Activated CD8-positive, alpha-beta memory T cell treated with anti-CD3 and anti-CD28 coated beads, Interleukin-2, amount 10 ng/mL, durations not matched to agents 7 days and 5 days (primary cell): ENCODE data around the gene TMEM59. TPM values are rescaled to one million over a fixed set of nuclear protein-coding genes. Genes with fewer than 3 reads are reported as not detected.
"Not testable (repeated sequence)": the region's sequence is repeated elsewhere in the genome, so short reads cannot be mapped to it uniquely, and the experiment has no call there.

Experiments used
- ATAC-seq: fragments of 150-1000 bp; cut with Tn5 transposase; one replicate; pipeline ENCODE4 v1.10.0; 2021; ENCODE audit warnings: moderate library complexity
- CTCF ChIA-PET: fragments of 350-600 bp; sonication (Branson Sonifier 250); formaldehyde crosslinking; loops from one replicate; lab custom pipeline; 2021; ENCODE audit warnings: antibody characterized with exemption; lab: Charles Lee
- DNase-seq: peaks from one replicate; pipeline ENCODE4 v3.0.0-alpha.2; 2020
- H3K27ac Mint-ChIP-seq: one replicate; pipeline ENCODE4 v1.8.0; 2021; ENCODE audit warnings: mild to moderate bottlenecking, mixed read lengths
- H3K27me3 Mint-ChIP-seq: one replicate; pipeline ENCODE4 v1.8.0; 2021; ENCODE audit warnings: mixed read lengths
- H3K36me3 Mint-ChIP-seq: one replicate; pipeline ENCODE4 v1.8.0; 2021; ENCODE audit warnings: mild to moderate bottlenecking, mixed read lengths
- H3K4me1 Mint-ChIP-seq: one replicate; pipeline ENCODE4 v1.8.0; 2021; ENCODE audit warnings: mixed read lengths
- H3K4me3 Mint-ChIP-seq: one replicate; pipeline ENCODE4 v1.8.0; 2021; ENCODE audit warnings: mild to moderate bottlenecking, moderate library complexity, mixed read lengths
- H3K9me3 Mint-ChIP-seq: one replicate; pipeline ENCODE4 v1.8.0; 2022; ENCODE audit warnings: low read depth, mixed read lengths
- total RNA-seq, 2 experiments: library from RNA; stranded (reverse); gene quantifications; one replicate each; pipeline ENCODE4 v1.2.3, GENCODE V29; 2021

TMEM59 gene
- total RNA-seq, 2 experiments from 2014 or later = 165 to 171 TPM

- CTCF ChIA-PET = no interaction called here
Observed at GRCh38 chr1:54047384-54048305, 5.4 kb downstream of the TMEM59 start.

GRCh38 chr1:54046671-54047383 is 6.2 kb downstream of the TMEM59 start:
- H3K27me3 Mint-ChIP-seq = no peaks in the 10 kb centered on the region
- H3K4me3 Mint-ChIP-seq = no peak overlapping the region
- peaks cover 28% of the 10 kb centered on the region for H3K36me3 Mint-ChIP-seq
- peaks cover 18% of the 10 kb centered on the region for H3K4me1 Mint-ChIP-seq
- no peak for ATAC-seq
- DNase-seq = no peak
- H3K27ac Mint-ChIP-seq = no peak overlapping the region
- H3K9me3 Mint-ChIP-seq = no peaks in the 10 kb centered on the region
- CTCF ChIA-PET = no interaction called here

More at GRCh38 chr1:54047384-54048305, 5.4 kb downstream of the TMEM59 start:
- no peak overlapping the region for H3K27ac Mint-ChIP-seq
- H3K27me3 Mint-ChIP-seq = no peaks in the 10 kb centered on the region
- ATAC-seq (no peak), DNase-seq (no peak)
- H3K9me3 Mint-ChIP-seq = no peaks in the 10 kb centered on the region
- no peak overlapping the region for H3K4me3 Mint-ChIP-seq
- H3K4me1 Mint-ChIP-seq = peaks cover 18% of the 10 kb centered on the region
- H3K36me3 Mint-ChIP-seq = peaks cover 20% of the 10 kb centered on the region

DNA sequence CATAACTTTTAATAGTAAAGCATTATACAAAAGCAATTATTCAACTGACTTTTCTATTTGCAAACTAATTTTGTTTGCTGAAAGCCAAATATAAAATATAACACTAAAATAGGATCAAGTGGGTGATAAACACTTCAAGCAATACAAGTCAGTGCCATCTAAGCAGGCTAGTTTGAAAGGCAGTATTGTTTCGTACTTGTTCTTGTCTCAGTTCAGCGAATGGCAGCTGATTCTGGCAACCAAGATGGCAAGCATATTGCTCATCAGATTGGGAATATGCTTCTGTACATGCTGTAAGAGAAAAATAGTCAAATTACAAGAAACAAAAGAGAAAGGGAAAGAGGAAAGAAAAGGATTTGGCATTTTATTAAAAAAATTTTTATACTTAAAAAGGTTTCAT is 7.5 kb downstream of the TMEM59 start:
- peaks cover 34% of the 10 kb centered on the region for H3K36me3 Mint-ChIP-seq
- no peaks in the 10 kb centered on the region for H3K9me3 Mint-ChIP-seq
- no peak for DNase-seq
- H3K4me3 Mint-ChIP-seq = no peak overlapping the region
- H3K27me3 Mint-ChIP-seq = no peaks in the 10 kb centered on the region
- CTCF ChIA-PET = no interaction called here
- no peak for ATAC-seq
- no peak overlapping the region for H3K27ac Mint-ChIP-seq
- H3K4me1 Mint-ChIP-seq = peaks cover 14% of the 10 kb centered on the region

- DNase-seq (no peak), ATAC-seq (no peak)
- H3K4me1 Mint-ChIP-seq = peaks cover 5% of the 10 kb centered on the region
- no peaks in the 10 kb centered on the region for H3K27me3 Mint-ChIP-seq
- H3K36me3 Mint-ChIP-seq = peaks cover 46% of the 10 kb centered on the region
- no peaks in the 10 kb centered on the region for H3K9me3 Mint-ChIP-seq
- CTCF ChIA-PET = no interaction called here
- H3K4me3 Mint-ChIP-seq = no peak overlapping the region
- H3K27ac Mint-ChIP-seq = no peak overlapping the region
Observed at GRCh38 chr1:54041806-54042205, 11.2 kb downstream of the TMEM59 start.

- no peaks in the 10 kb centered on the region for H3K4me1 Mint-ChIP-seq
- CTCF ChIA-PET = no interaction called here
- peaks cover 47% of the 10 kb centered on the region for H3K36me3 Mint-ChIP-seq
Observed at GRCh38 chr1:54037476-54037875, 15.5 kb downstream of the TMEM59 start.

DNA sequence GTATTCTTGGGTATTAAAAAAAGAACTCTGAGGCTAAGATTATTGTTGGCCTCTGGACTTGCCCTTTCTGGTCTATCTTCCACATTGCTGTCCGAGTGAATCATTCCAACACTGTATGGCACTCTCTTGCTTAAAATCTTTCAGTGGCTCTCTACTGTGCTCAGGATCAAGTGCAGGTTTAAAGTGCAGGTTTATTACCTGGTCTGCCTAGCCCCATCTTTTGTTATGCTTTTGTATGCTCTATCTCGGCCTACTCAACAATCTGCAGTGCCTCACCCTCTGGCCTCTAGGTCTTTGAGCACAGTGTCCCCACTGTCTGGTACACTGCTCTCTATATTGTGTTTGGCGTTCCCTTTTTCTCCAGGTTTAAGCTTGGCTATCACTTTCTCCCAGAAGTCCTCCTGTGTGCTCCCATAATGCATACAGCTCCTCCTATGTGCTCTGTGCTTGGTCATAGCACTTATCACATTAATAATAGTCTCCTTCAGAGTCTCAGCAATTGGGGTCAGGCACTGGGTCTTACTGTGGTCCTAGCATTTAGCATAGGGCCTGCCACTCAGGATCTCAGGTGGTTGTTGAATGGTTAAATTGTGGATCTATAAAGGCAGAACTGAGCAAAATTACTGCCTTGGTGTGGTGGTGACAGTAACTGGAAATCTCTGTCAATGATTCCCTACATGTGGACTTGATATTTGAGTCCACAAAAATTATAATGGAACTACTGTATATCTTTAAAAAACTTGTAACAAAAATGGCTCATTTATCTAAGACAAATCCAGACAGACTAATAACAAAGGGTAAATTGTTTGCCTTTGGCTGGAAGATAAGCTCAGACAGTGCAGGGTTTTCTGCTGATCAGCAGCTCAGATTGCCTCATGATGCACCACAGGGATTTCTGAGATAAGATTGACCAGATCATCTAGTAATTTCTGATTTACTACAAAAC is 24.4 kb downstream of the TMEM59 start:
- no peaks in the 10 kb centered on the region for H3K9me3 Mint-ChIP-seq
- no peaks in the 10 kb centered on the region for H3K4me1 Mint-ChIP-seq
- H3K36me3 Mint-ChIP-seq = peaks cover 16% of the 10 kb centered on the region
- CTCF ChIA-PET = no interaction called here
- no peaks in the 10 kb centered on the region for H3K27me3 Mint-ChIP-seq
- no peak overlapping the region for H3K4me3 Mint-ChIP-seq
- no peak for ATAC-seq
- no peak overlapping the region for H3K27ac Mint-ChIP-seq
- DNase-seq = no peak

More at GRCh38 chr1:54037476-54037875, 15.5 kb downstream of the TMEM59 start:
- H3K27me3 Mint-ChIP-seq = no peaks in the 10 kb centered on the region
- no peak overlapping the region for H3K27ac Mint-ChIP-seq
- ATAC-seq (no peak), DNase-seq (no peak)
- no peaks in the 10 kb centered on the region for H3K9me3 Mint-ChIP-seq
- H3K4me3 Mint-ChIP-seq = no peak overlapping the region

DNA sequence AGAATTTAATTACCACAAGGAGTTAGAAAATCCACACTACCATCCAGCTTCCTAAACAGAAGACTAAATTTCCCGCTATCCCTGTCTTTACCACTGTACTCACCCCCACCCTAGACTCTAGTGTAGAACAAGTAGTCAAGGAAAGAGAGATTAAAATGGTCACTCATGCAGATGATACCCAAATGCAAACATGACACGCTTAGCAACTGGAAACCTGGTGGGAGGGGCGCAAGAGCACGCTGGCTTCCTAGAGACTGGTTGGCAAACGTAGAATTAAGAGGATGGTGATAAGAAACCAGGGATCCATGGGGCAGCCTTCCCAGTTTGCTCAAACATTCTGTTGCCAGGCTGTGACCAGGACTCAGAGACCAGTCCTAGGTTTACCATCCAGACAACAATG is 25.2 kb downstream of the TMEM59 start:
- H3K4me3 Mint-ChIP-seq = no peak overlapping the region
- DNase-seq = no peak
- no peaks in the 10 kb centered on the region for H3K4me1 Mint-ChIP-seq
- H3K9me3 Mint-ChIP-seq = no peaks in the 10 kb centered on the region
- no peak overlapping the region for H3K27ac Mint-ChIP-seq
- H3K27me3 Mint-ChIP-seq = no peaks in the 10 kb centered on the region
- H3K36me3 Mint-ChIP-seq = peaks cover 12% of the 10 kb centered on the region
- ATAC-seq = no peak
- CTCF ChIA-PET = no interaction called here

- CTCF ChIA-PET, H3K4me1 Mint-ChIP-seq, H3K27me3 Mint-ChIP-seq, H3K9me3 Mint-ChIP-seq, ATAC-seq, H3K36me3 Mint-ChIP-seq, H3K4me3 Mint-ChIP-seq, H3K27ac Mint-ChIP-seq, DNase-seq: not testable (repeated sequence)
Observed at GRCh38 chr1:54024811-54025210, 28.2 kb downstream of the TMEM59 start.

- no peaks in the 10 kb centered on the region for H3K9me3 Mint-ChIP-seq
- no peaks in the 10 kb centered on the region for H3K27me3 Mint-ChIP-seq
- H3K4me3 Mint-ChIP-seq = no peak overlapping the region
- H3K4me1 Mint-ChIP-seq = no peaks in the 10 kb centered on the region
- CTCF ChIA-PET = no interaction called here
- no peak overlapping the region for H3K27ac Mint-ChIP-seq
- H3K36me3 Mint-ChIP-seq = peaks cover 1% of the 10 kb centered on the region
- ATAC-seq = no peak
- DNase-seq = no peak
Observed at GRCh38 chr1:54024358-54024757, 28.6 kb downstream of the TMEM59 start.

DNA sequence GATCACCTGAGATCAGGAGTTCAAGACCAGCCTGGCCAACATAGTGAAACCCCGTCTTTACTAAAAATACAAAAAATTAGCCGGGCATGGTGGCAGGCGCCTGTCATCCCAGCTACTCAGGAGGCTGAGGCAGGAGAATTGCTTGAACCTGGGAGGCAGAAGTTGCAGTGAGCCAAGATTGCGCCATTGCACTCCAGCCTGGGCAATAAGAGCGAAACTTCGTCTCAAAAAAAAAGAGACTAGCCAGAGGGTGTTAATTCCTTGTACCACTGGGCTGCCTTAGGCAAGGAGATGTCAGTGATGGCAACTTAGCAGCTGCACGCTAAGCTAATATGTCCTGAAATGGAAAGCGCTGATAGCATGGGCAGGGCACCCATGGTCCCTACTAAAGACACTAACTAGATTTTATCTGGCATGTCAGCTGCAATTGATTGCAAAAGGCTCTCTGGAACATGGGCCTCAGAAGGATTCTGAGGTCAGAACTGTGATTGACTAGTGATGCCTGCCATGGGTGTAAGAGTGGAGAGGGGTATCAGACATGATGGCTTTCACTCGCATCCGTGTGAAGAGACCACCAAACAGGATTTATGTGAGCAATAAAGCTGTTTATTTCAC is 33.3 kb downstream of the TMEM59 start:
- H3K4me1 Mint-ChIP-seq, H3K36me3 Mint-ChIP-seq, H3K9me3 Mint-ChIP-seq, H3K27me3 Mint-ChIP-seq, H3K27ac Mint-ChIP-seq, CTCF ChIA-PET, DNase-seq, H3K4me3 Mint-ChIP-seq, ATAC-seq: not testable (repeated sequence)

DNA sequence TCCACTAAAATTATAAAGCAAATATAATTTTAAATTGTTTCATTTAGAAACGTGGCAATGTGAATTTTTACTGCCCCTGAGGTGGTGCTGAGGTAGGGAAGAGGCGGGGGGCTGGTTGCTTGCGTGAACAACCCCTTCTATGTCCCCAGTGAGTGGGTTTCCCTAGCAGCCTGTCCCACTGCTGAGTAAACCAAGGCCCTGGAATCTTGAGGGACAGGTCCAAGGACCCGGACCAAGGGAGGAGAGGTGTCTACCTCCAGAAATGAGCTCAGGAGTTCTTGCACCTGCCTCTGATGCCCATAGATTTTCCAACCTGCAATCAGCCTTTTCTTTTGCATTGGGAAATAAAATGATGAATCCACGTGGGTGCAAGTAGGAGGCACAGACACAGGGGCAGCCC is 34.4 kb downstream of the TMEM59 start:
- no peaks in the 10 kb centered on the region for H3K9me3 Mint-ChIP-seq
- H3K4me3 Mint-ChIP-seq = no peak overlapping the region
- H3K4me1 Mint-ChIP-seq = no peaks in the 10 kb centered on the region
- no peaks in the 10 kb centered on the region for H3K27me3 Mint-ChIP-seq
- DNase-seq = no peak
- H3K36me3 Mint-ChIP-seq = no peaks in the 10 kb centered on the region
- CTCF ChIA-PET = no interaction called here
- no peak overlapping the region for H3K27ac Mint-ChIP-seq
- no peak for ATAC-seq

DNA sequence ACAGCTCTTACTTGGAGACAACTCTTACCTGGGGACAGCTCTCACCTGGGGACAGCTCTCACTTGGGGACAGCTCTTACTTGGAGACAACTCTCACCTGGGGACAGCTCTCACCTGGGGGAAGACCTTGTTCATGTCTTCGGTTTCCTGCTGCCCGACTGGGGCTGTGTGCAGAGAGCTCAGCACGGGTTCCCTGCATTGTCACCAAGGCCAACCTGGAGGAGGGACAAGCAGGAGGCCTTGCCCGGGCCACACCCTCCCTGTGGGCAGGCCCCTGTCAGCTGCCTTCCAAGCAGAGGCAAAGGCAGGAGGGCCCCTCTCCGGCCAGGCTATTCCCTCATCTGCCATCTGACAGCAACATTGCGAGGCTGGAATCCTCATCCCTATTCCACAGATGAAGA is 35.0 kb downstream of the TMEM59 start, which contains the start of gene LDLRAD1:
TSS of gene LDLRAD1 (minus strand) at position 208 of the 400 bp plus-strand sequence. CDS start at position 134, 74 bp downstream.
- Mint-ChIP-seq H3K4me1 (no peaks in the 10 kb centered on the region), H3K9me3 (no peaks in the 10 kb centered on the region), H3K27ac (no peak within 1 kb of the TSS), H3K4me3 (no peak within 1 kb of the TSS), H3K36me3 (no peaks in the 10 kb centered on the region), H3K27me3 (no peaks in the 10 kb centered on the region)
- DNase-seq = no peak
- no peak for ATAC-seq
- CTCF ChIA-PET = no interaction called here
